HEK293T (cell line): ENCODE results near the gene OR51G1.

Experiments used
- FOXM1 ChIP-seq: fragments of 450-650 bp; IDR thresholded peaks from 2 replicates; pipeline ENCODE4 v1.6.1; 2017; ENCODE audit warnings: mild to moderate bottlenecking, borderline replicate concordance
- ZNF384 ChIP-seq: fragments of 450-650 bp; IDR thresholded peaks from 2 replicates; pipeline ENCODE4 v1.6.1; 2016

DNA sequence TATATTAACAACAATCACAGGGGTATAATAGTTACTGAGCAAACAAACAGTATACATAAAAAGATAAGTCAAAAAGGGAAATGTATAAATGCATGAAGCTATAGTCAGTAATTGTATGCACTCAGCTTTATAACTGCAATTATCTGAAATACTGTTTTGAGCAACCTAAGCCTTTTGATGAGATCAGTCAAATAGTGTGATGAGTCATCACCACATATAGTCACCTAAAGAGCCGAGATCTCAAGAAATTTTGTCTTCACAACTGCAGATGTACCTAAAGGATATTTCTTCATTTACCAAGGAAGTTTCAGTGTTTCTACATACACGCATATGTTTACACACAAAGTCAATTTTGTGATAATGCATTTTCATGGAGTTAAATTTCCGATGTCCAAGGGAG lies 36.7 kb upstream of the OR51G1 start:
- TF ChIP-seq FOXM1 (no peak), ZNF384 (no peak)
